VCaP (cell line): Measurements from ENCODE around the gene UPK3B.
"Not testable (repeated sequence)": the region's sequence is repeated elsewhere in the genome, so short reads cannot be mapped to it uniquely, and the experiment has no call there.

ENCODE experiments used
- H3K27ac ChIP-seq: fragments of 450-650 bp; 2 replicates; pipeline ENCODE4 v1.5.1; 2017

The UPK3B gene

GRCh38 chr7:76549025-76549854 lies 38.9 kb downstream of the UPK3B start:
- peak overlapping the region; percentile 85 for H3K27ac ChIP-seq

- peak overlapping the region; percentile 85 for H3K27ac ChIP-seq
Observed at GRCh38 chr7:76549855-76550248, 39.5 kb downstream of the UPK3B start.

GRCh38 chr7:76551992-76552391 lies 41.6 kb downstream of the UPK3B start:
- H3K27ac ChIP-seq = not testable (repeated sequence)

- H3K27ac ChIP-seq = not testable (repeated sequence)
Observed at GRCh38 chr7:76559685-76560084, 49.3 kb downstream of the UPK3B start.

GRCh38 chr7:76560157-76560556 lies 49.8 kb downstream of the UPK3B start:
- not testable (repeated sequence) for H3K27ac ChIP-seq

GRCh38 chr7:76561342-76561741 lies 51.0 kb downstream of the UPK3B start:
- not testable (repeated sequence) for H3K27ac ChIP-seq

- not testable (repeated sequence) for H3K27ac ChIP-seq
Observed at GRCh38 chr7:76565001-76565400, 54.6 kb downstream of the UPK3B start.
